CD4-positive, alpha-beta T cell (primary cell): ENCODE results near the gene SMPDL3B. TPM values are rescaled to one million over a fixed set of nuclear protein-coding genes. Genes with fewer than 3 reads are reported as not detected.
A peak's percentile ranks its signal among the peaks of the same experiment; 100 is the strongest.

Experiments
- ATAC-seq: fragments of 200-7000 bp; cut with Tn5 transposase; one replicate; pipeline ENCODE4 v1.10.0; 2022; ENCODE audit warnings: mild to moderate bottlenecking; ENCODE audit not compliant: poor library complexity
- CTCF ChIA-PET: fragments of 350-600 bp; sonication (Branson Sonifier 250); formaldehyde crosslinking; loops from one replicate; lab custom pipeline; 2021; ENCODE audit warnings: antibody characterized with exemption, inconsistent platforms; lab: Charles Lee
- POLR2A ChIA-PET: fragments of 350-600 bp; sonication (Branson Sonifier 250); formaldehyde crosslinking; loops from one replicate; lab custom pipeline; 2021; ENCODE audit warnings: antibody characterized with exemption, inconsistent platforms; lab: Charles Lee
- DNase-seq, 14 experiments: peaks; one replicate each; pipeline ENCODE4 v3.0.0-alpha.2; 2013 to 2020; ENCODE audit warnings: mixed read lengths in 2 of 14
- H3K27ac ChIP-seq, 2 donors: one replicate each; pipeline versions ENCODE4 v1.5.1 to v1.7.0; 2013; ENCODE audit warnings: low read length in 2 of 2, low read depth in 1 of 2, mild to moderate bottlenecking in 1 of 2
- H3K27me3 ChIP-seq, 2 experiments: 1 replicate in 1 of 2; 2 replicates in 1 of 2; pipeline versions ENCODE4 v1.6.1 to v1.7.0; 2013; ENCODE audit warnings: low read length in 2 of 2, control low read depth in 1 of 2, mild to moderate bottlenecking in 1 of 2, moderate library complexity in 1 of 2; ENCODE audit not compliant: insufficient read depth in 2 of 2, control insufficient read depth in 1 of 2
- H3K36me3 ChIP-seq: one replicate; pipeline ENCODE4 v1.6.1; 2013; ENCODE audit warnings: low read length, control low read depth; ENCODE audit not compliant: insufficient read depth
- H3K4me1 ChIP-seq: one replicate; pipeline ENCODE4 v1.6.1; 2013; ENCODE audit warnings: low read length, control low read depth; ENCODE audit not compliant: insufficient read depth
- H3K4me3 ChIP-seq: one replicate; pipeline ENCODE4 v1.5.1; 2013; ENCODE audit warnings: mild to moderate bottlenecking, low read length, moderate library complexity
- H3K9me3 ChIP-seq, 2 experiments: 1 replicate in 1 of 2; 2 replicates in 1 of 2; pipeline versions ENCODE4 v1.6.1 to v1.7.0; 2013; ENCODE audit warnings: low read length in 2 of 2, mild to moderate bottlenecking in 2 of 2, control low read depth in 1 of 2, moderate library complexity in 1 of 2; ENCODE audit not compliant: control insufficient read depth in 1 of 2, insufficient read depth in 1 of 2
- H3K27ac Mint-ChIP-seq: one replicate; pipeline ENCODE4 v1.8.0; 2020; ENCODE audit warnings: mixed read lengths
- H3K27me3 Mint-ChIP-seq: one replicate; pipeline ENCODE4 v1.8.0; 2021; ENCODE audit warnings: mixed read lengths
- H3K36me3 Mint-ChIP-seq: one replicate; pipeline ENCODE4 v1.8.0; 2021; ENCODE audit warnings: low read depth, mixed read lengths
- H3K4me1 Mint-ChIP-seq: one replicate; pipeline ENCODE4 v1.8.0; 2021; ENCODE audit warnings: low read depth, mixed read lengths
- H3K4me3 Mint-ChIP-seq: one replicate; pipeline ENCODE4 v1.8.0; 2020; ENCODE audit warnings: mild to moderate bottlenecking, mixed read lengths
- H3K9me3 Mint-ChIP-seq: one replicate; pipeline ENCODE4 v1.8.0; 2020; ENCODE audit warnings: mixed read lengths
- CTCF ChIP-seq: fragments of 200-600 bp; IDR thresholded peaks from one replicate; pipeline ENCODE4 v1.8.0; 2022; ENCODE audit warnings: antibody characterized with exemption, mild to moderate bottlenecking
- intact Hi-C, 2 experiments: fragments of 100-400 bp; cut with DNase I in 1 of 2; cut with micrococcal nuclease in 1 of 2; formaldehyde crosslinking; loops; one replicate each; pipeline versions ENCODE4 v1.15.1 to v1.9.0; 2023 to 2025; cut with DNase I, micrococcal nuclease
- total RNA-seq, 174 experiments: library from RNA in 2 of 174; stranded (reverse) in 2 of 174; gene quantifications; one replicate each; pipeline ENCODE4 v1.2.3 and lab custom pipeline; 2021 to 2026

The SMPDL3B gene
- total RNA-seq, 2 experiments from 2014 or later = not detected

GRCh38 chr1:27960762-27961645, 26.2 kb downstream of the SMPDL3B start:
- DNase-seq = no peak
- H3K4me1 Mint-ChIP-seq = peaks cover 16% of the 10 kb centered on the region
- ATAC-seq = no peak
- Histone ChIP-seq H3K4me3 (peak overlapping the region; percentile 94), H3K4me1 (peaks cover 36% of the 10 kb centered on the region), H3K36me3 (peaks cover 25% of the 10 kb centered on the region), H3K27me3 (no peaks in the 10 kb centered on the region), H3K27ac (peak overlapping the region in 1 of 2 donors; percentile 13), H3K9me3 (no peaks in the 10 kb centered on the region)
- ChIA-PET CTCF (interaction anchor here (0.7 to 1.5 kb wide), 3 partner anchors 32 to 127 kb away, joined by 3 to 7 read pairs (median 4); partner anchors contain the start of gene EYA3), POLR2A (interaction anchor here (1.0 to 1.8 kb wide), 8 partner anchors 7 to 88 kb away, joined by 3 to 11 read pairs (median 4); no protein-coding TSS in a partner anchor)
- peak overlapping the region; percentile 81 for H3K4me3 Mint-ChIP-seq
- intact Hi-C loops = loop anchor here in 1 of 2 experiments (5.0 kb wide), 2 partner anchors 99 to 126 kb away; partner anchors contain the start of gene EYA3
- no peaks in the 10 kb centered on the region for H3K27me3 Mint-ChIP-seq
- no peaks in the 10 kb centered on the region for H3K9me3 Mint-ChIP-seq
- H3K27ac Mint-ChIP-seq = peak overlapping the region; percentile 80
- peaks cover 30% of the 10 kb centered on the region for H3K36me3 Mint-ChIP-seq
- no peak for TF ChIP-seq CTCF

GRCh38 chr1:27961646-27962221, 26.9 kb downstream of the SMPDL3B start:
- POLR2A ChIA-PET = interaction anchor here (1.0 to 1.5 kb wide), 3 partner anchors 10 to 89 kb away, joined by 3 to 4 read pairs (median 4); no protein-coding TSS in a partner anchor

More at GRCh38 chr1:27961646-27962221, 26.9 kb downstream of the SMPDL3B start:
- CTCF ChIA-PET = no interaction called here
- ATAC-seq (no peak), DNase-seq (no peak)
- no peaks in the 10 kb centered on the region for H3K27me3 Mint-ChIP-seq
- Histone ChIP-seq H3K27ac (peak overlapping the region in 1 of 2 donors; percentile 13), H3K9me3 (no peaks in the 10 kb centered on the region), H3K4me1 (peaks cover 36% of the 10 kb centered on the region), H3K4me3 (no peak overlapping the region), H3K36me3 (peaks cover 32% of the 10 kb centered on the region), H3K27me3 (no peaks in the 10 kb centered on the region)
- H3K27ac Mint-ChIP-seq = peak overlapping the region; percentile 80
- intact Hi-C loops = loop anchor here in 1 of 2 experiments (5.0 kb wide), 2 partner anchors 99 to 126 kb away; partner anchors contain the start of gene EYA3
- H3K4me3 Mint-ChIP-seq = peak overlapping the region; percentile 81
- no peaks in the 10 kb centered on the region for H3K9me3 Mint-ChIP-seq
- no peak for TF ChIP-seq CTCF
- peaks cover 16% of the 10 kb centered on the region for H3K4me1 Mint-ChIP-seq
- H3K36me3 Mint-ChIP-seq = peaks cover 37% of the 10 kb centered on the region
